Bronchial epithelial cell (primary cell): ENCODE results near the gene TTC9. TPM values are rescaled to one million over a fixed set of nuclear protein-coding genes. Genes with fewer than 3 reads are reported as not detected.
A peak's percentile ranks its signal among the peaks of the same experiment; 100 is the strongest.

Experiments used
- DNase-seq: peaks from one replicate; pipeline ENCODE4 v3.0.0-alpha.2; 2010; ENCODE audit warnings: low read depth
- FAIRE-seq: peaks from 2 replicates; lab custom pipeline; 2011; peaks lifted over from hg19 to GRCh38; lab: Jason Lieb, UNC
- H3K27me3 ChIP-seq: 2 replicates; pipeline ENCODE4 v1.5.1; 2011; ENCODE audit warnings: low read length; ENCODE audit not compliant: control insufficient read depth, insufficient read depth
- H3K36me3 ChIP-seq: 2 replicates; pipeline ENCODE4 v1.5.1; 2011; ENCODE audit warnings: low read length; ENCODE audit not compliant: control insufficient read depth, insufficient read depth
- H3K4me3 ChIP-seq: 2 replicates; pipeline ENCODE4 v1.5.1; 2011; ENCODE audit warnings: mild to moderate bottlenecking, low read depth, low read length, control low read depth
- CTCF ChIP-seq: IDR thresholded peaks from 2 replicates; pipeline ENCODE4 v1.5.1; 2011; ENCODE audit warnings: mild to moderate bottlenecking, moderate library complexity, low read length, control low read depth, inconsistent platforms; ENCODE audit not compliant: insufficient read depth, severe bottlenecking
- total RNA-seq: library from RNA; depleted of rRNA; stranded (reverse); fragments of >200 nt; gene quantifications from 2 replicates; pipeline ENCODE4 v1.2.1, GENCODE V29; 2014

Gene TTC9
- total RNA-seq, 1 donor from 2014 or later, result 5.3 TPM

GRCh38 chr14:70713511-70713916 lies 71.8 kb downstream of the TTC9 start:
- TF ChIP-seq CTCF, result no peak
- Histone ChIP-seq H3K36me3 (no peaks in the 10 kb centered on the region), H3K27me3 (no peaks in the 10 kb centered on the region), H3K4me3 (no peak overlapping the region)
- FAIRE-seq (no peak), DNase-seq (no peak)

- FAIRE-seq (no peak), DNase-seq (peak; percentile 53)
- H3K36me3 ChIP-seq, result no peaks in the 10 kb centered on the region
- TF ChIP-seq CTCF, result peak; percentile 43
- no peaks in the 10 kb centered on the region for H3K27me3 ChIP-seq
- H3K4me3 ChIP-seq, result no peak overlapping the region
Measured at GRCh38 chr14:70714055-70714550, 72.4 kb downstream of the TTC9 start.

DNA sequence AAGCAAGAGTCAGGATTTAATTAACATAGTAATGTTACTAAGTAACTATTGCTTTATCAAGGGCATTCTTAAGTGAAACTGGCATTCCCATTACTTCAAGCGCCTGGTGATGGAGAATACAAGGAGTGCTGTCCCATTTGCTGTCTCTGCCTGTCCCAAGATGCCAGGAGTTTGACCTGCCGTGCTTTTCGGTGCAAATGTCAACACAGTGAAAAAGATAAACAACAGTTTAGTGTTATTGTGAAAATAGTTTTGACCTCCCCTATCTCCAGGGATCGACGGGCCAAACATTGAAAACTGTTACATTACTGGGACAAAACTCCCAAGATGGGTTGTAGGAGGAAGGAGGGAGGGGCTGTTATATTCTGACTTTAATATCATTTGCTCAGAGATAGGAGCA lies 74.8 kb downstream of the TTC9 start:
- no peak for DNase-seq
- no peak for TF ChIP-seq CTCF
- Histone ChIP-seq H3K27me3 (no peaks in the 10 kb centered on the region), H3K4me3 (no peak overlapping the region), H3K36me3 (no peaks in the 10 kb centered on the region)
- no peak for FAIRE-seq

DNA sequence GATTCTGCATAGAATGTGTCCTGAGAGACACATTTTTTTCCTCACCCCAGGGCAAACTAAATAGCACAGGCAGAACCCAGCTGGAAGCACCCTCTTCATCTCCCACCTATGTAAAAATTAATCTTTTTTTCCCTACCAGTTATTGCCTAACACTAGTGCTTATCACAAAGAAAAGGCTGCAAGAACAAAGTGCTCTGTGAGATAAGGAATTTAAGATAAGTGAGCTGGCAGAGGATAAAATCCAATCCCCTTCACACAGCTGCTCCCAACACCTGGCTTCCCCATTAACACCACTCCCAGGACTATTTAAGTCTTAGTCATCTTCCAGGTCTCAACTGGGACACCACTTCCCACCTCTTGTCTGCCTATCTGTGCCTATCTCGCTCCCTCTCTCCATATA lies 75.2 kb downstream of the TTC9 start:
- Histone ChIP-seq H3K27me3 (no peaks in the 10 kb centered on the region), H3K36me3 (no peaks in the 10 kb centered on the region), H3K4me3 (no peak overlapping the region)
- TF ChIP-seq CTCF, result no peak
- no peak for FAIRE-seq
- DNase-seq, result no peak

DNA sequence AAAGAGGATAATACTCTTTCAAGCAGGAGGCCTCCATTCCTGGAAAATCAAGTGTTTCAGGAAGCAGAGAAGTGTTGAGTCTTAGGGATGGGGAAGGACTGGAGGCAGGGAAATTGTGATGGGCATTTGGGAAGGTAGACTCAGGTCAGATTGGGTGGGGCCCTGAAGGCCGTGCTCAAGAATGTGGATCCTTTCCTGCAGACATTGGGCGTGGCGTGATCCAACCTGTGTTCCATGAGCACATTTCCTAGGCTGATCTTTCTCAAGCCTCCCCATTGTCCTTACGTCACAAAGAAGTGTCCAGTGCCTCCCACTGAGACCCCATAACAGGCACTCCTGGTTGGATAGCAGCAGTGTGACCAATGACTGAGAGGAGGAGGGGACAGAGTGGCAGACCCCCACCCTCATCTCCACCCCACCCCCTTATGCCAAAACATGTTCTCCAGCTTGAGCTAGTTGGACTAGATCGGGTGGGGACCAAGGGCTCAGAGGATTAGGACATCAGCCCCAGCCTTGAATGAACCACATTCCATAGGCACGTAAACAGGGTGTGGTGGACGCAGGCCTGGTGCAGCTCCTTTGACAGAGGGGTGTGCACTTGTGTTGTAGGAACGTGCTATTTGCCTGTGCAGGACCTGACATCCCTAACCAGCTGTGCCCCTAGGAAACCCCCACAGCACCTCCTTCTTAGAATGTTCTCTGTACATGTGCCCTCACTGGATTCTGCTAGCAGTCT lies 76.8 kb downstream of the TTC9 start:
- peak; percentile 58 for DNase-seq
- Histone ChIP-seq H3K36me3 (no peaks in the 10 kb centered on the region), H3K27me3 (no peaks in the 10 kb centered on the region), H3K4me3 (no peak overlapping the region)
- no peak for TF ChIP-seq CTCF
- FAIRE-seq, result peak; percentile 95

- FAIRE-seq (peak; percentile 86), DNase-seq (no peak)
- no peaks in the 10 kb centered on the region for H3K27me3 ChIP-seq
- no peak overlapping the region for H3K4me3 ChIP-seq
- no peak for TF ChIP-seq CTCF
- H3K36me3 ChIP-seq, result peaks cover 1% of the 10 kb centered on the region
Measured at GRCh38 chr14:70721542-70721941, 79.8 kb downstream of the TTC9 start.
